Prostate gland (tissue), 2 donors: Measurements from ENCODE around the gene GBGT1. TPM values are rescaled to one million over a fixed set of nuclear protein-coding genes. Genes with fewer than 3 reads are reported as not detected.

Source experiments
- DNase-seq: peaks from one replicate; pipeline ENCODE4 v3.0.0-alpha.2; 2019; ENCODE audit warnings: low spot score
- H3K27ac ChIP-seq, 2 donors: fragments of 200-600 bp; sonication (generic); 2 replicates each; pipeline ENCODE4 v1.5.1; 2017 to 2019
- H3K27me3 ChIP-seq: fragments of 200-600 bp; sonication (generic); replicated peaks from 2 replicates; pipeline ENCODE4 v1.5.1; 2019; ENCODE audit not compliant: insufficient read depth
- H3K36me3 ChIP-seq, 2 donors: fragments of 200-600 bp; sonication (generic); 1 replicate in 1 of 2; 2 replicates in 1 of 2; pipeline versions ENCODE4 v1.5.1 to v1.8.1; 2017 to 2019
- H3K4me1 ChIP-seq: fragments of 200-600 bp; sonication (generic); replicated peaks from 2 replicates; pipeline ENCODE4 v1.5.1; 2019
- H3K4me3 ChIP-seq, 2 donors: fragments of 200-600 bp; sonication (generic); 2 replicates each; pipeline ENCODE4 v1.5.1; 2017 to 2019
- H3K9me3 ChIP-seq: fragments of 200-600 bp; sonication (generic); 2 replicates; pipeline ENCODE4 v1.5.1; 2017
- POLR2A ChIP-seq: fragments of 450-650 bp; IDR thresholded peaks from one replicate; pipeline ENCODE4 v1.6.1; 2016; ENCODE audit warnings: antibody characterized with exemption, mild to moderate bottlenecking
- POLR2AphosphoS5 ChIP-seq: sonication (generic); formaldehyde crosslinking; IDR thresholded peaks from one replicate; pipeline ENCODE4 v1.6.1; 2017; ENCODE audit warnings: antibody characterized with exemption
- WGBS: methylation state at CpG from one replicate; pipeline ENCODE4 v1.1.5; 2018; 5-methylcytosine and 5-hydroxymethylcytosine counted together
- intact Hi-C: fragments of 100-400 bp; cut with DNase I; formaldehyde crosslinking; loops from one replicate; pipeline ENCODE4 v1.14.2; 2022
- total RNA-seq, 2 donors: library from RNA; depleted of rRNA; stranded (reverse); fragments of >200 nt; gene quantifications; one replicate each; pipeline ENCODE4 v1.1.0, GENCODE V29; 2016
- TF ChIP-seq, protein P1 (sequence below), 4 experiments: fragments of 200-600 bp in 2 of 4; fragments of 450-650 bp in 2 of 4; sonication (generic) in 2 of 4; IDR thresholded peaks; 1 replicate in 3 of 4; 2 replicates in 1 of 4; pipeline ENCODE4 v1.5.1; 2016 to 2019; ENCODE audit warnings: antibody characterized with exemption in 4 of 4, mild to moderate bottlenecking in 2 of 4, moderate library complexity in 2 of 4

The GBGT1 gene
- total RNA-seq, 2 donors from 2014 or later, result 10.7 to 14.0 TPM

DNA sequence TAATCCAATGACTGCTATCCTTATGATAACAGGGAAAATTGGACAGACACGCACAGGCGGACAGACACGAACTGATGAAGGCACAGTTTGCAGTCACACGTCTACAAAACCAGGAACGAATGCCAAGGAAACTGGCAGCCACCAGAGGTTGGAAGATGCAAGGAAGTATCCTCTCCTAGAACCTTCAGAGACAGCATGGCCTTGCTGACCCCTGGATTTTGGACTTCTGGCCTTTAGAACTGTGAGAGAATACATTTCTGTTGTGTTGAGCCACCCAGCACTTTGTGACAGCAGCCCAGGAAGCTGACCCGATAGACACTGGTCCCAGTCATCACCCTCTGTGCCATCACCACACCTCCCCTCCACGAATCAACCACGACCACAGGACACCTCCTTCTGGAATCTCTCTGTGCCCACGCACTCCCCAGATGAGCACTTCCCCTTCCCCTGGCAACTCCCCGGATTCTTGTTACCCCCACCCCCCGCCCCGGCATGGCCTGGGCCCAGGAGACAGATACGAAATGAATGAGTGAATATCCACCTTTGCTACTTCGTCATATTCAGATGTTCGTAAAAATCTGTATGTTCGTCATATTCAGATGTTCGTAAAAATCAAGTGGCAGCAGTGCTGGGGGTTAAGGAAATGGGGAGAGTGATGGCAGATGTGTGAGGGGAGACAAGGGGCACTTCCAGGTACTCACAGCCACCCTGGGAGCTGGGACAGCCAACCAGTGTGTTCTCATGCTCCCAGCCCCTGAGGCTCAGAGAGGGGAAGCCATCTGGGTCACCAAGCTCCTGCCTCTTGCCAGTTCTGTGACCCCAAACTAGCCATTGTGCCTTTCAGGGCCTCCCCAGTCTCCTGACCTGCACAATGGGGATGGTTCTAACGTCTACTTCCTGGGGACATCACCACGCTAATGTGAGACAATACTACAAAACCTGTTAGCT lies 18.5 kb downstream of the GBGT1 start:
- Histone ChIP-seq H3K4me1 (peaks cover 9% of the 10 kb centered on the region), H3K36me3 (no peaks in the 10 kb centered on the region), H3K9me3 (no peaks in the 10 kb centered on the region), H3K4me3 (no peak overlapping the region), H3K27me3 (no peaks in the 10 kb centered on the region), H3K27ac (no peak overlapping the region)
- TF ChIP-seq, protein P1, sequence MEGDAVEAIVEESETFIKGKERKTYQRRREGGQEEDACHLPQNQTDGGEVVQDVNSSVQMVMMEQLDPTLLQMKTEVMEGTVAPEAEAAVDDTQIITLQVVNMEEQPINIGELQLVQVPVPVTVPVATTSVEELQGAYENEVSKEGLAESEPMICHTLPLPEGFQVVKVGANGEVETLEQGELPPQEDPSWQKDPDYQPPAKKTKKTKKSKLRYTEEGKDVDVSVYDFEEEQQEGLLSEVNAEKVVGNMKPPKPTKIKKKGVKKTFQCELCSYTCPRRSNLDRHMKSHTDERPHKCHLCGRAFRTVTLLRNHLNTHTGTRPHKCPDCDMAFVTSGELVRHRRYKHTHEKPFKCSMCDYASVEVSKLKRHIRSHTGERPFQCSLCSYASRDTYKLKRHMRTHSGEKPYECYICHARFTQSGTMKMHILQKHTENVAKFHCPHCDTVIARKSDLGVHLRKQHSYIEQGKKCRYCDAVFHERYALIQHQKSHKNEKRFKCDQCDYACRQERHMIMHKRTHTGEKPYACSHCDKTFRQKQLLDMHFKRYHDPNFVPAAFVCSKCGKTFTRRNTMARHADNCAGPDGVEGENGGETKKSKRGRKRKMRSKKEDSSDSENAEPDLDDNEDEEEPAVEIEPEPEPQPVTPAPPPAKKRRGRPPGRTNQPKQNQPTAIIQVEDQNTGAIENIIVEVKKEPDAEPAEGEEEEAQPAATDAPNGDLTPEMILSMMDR (IDR thresholded peaks at IDR 0.05), result no peak
- TF ChIP-seq POLR2A (no peak), POLR2AphosphoS5 (no peak)
- 60% methylated on average over 19 of the region's 19 CpGs for WGBS
- intact Hi-C loops, result loop anchor here (1.0 to 5.0 kb wide), 3 partner anchors 24 to 103 kb away; partner anchors contain the start of gene RALGDS
- DNase-seq, result no peak

DNA sequence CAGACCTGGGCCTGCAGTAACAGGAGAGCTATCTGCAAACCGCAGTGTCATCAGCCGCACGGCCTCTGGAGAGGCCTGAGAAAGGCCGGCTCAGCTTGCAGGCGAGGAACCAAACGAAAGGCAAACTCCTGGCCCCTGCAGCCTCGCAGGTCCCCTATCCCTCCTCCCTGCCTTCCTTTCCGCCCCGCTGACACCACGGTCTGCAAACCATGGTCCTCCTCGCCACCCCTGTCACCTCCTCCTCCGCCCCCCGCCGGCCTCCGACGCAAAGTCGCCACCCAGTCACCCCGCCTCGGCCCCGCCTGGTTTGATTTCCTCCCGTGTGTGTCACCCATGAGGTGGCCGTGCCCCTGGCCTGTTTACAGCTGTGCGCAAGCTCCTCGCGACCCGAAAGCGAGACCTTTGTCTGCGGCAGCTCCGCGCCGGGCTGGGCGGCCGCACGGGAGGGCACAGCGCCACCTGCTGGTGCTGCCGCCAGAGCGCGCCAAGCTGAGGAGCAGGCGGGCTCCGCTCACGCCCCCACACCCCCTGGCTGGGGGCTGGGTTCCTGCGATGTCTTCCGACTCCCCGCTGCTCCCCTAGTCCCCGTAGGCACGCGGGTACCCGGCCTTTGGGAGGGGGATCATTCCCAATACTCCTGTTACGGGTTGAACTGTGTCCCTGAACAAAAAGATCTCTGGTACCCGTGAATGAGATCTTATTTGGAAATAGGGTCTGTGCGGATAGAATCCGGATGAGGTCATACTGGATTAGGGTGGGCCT lies 19.4 kb downstream of the GBGT1 start:
- intact Hi-C loops, result loop anchor here (2.0 kb wide), 1 partner anchor 24 kb away; the partner anchor contains the start of gene RALGDS
- TF ChIP-seq POLR2AphosphoS5, result peak; percentile 55
- TF ChIP-seq, protein P1 (IDR thresholded peaks at IDR 0.05), result peak; percentile 96 to 99 (median 97)
- peak; percentile 40 for TF ChIP-seq POLR2A
- no peaks in the 10 kb centered on the region for H3K36me3 ChIP-seq
- H3K4me3 ChIP-seq, result peak overlapping the region; percentile 14 to 21
- peaks cover 9% of the 10 kb centered on the region for H3K4me1 ChIP-seq
- H3K27ac ChIP-seq, result no peak overlapping the region
- H3K27me3 ChIP-seq, result no peaks in the 10 kb centered on the region
- peak; percentile 47 for DNase-seq
- WGBS, result 10% methylated on average over 44 of the region's 52 CpGs
- H3K9me3 ChIP-seq, result no peaks in the 10 kb centered on the region

DNA sequence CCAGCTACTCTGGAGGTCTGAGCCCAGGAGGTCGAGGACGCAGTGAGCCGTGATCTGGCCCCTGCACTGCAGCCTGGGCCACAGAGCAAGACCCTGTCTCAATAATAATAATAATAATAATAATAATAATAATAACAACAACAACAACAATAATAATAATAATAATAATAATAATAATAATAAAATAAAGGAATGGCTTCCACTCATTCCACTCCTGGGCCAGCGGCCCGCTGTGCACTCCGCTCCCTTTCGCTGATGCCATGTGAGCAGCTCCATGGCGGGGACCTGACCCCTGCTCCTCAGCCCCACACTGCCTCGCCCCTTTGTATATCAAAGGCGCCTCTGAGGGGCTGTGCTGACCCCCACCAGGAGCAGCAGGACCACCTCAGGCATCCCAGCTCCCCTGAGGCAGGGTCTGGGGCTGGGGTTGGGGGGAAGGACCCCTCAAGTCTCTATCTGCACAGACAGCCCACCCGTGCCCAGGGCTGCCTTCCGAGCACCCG lies 20.0 kb downstream of the GBGT1 start:
- Histone ChIP-seq H3K4me1 (peaks cover 9% of the 10 kb centered on the region), H3K36me3 (no peaks in the 10 kb centered on the region), H3K27ac (no peak overlapping the region), H3K4me3 (peak overlapping the region in 1 of 2 donors; percentile 21), H3K27me3 (no peaks in the 10 kb centered on the region), H3K9me3 (no peaks in the 10 kb centered on the region)
- no peak for DNase-seq
- TF ChIP-seq POLR2AphosphoS5, result no peak
- TF ChIP-seq POLR2A, result no peak
- TF ChIP-seq, protein P1 (IDR thresholded peaks at IDR 0.05), result no peak
- 83% methylated on average over 13 of the region's 13 CpGs for WGBS
- intact Hi-C loops, result loop anchor here (2.0 kb wide), 1 partner anchor 23 kb away; the partner anchor contains the start of gene RALGDS

DNA sequence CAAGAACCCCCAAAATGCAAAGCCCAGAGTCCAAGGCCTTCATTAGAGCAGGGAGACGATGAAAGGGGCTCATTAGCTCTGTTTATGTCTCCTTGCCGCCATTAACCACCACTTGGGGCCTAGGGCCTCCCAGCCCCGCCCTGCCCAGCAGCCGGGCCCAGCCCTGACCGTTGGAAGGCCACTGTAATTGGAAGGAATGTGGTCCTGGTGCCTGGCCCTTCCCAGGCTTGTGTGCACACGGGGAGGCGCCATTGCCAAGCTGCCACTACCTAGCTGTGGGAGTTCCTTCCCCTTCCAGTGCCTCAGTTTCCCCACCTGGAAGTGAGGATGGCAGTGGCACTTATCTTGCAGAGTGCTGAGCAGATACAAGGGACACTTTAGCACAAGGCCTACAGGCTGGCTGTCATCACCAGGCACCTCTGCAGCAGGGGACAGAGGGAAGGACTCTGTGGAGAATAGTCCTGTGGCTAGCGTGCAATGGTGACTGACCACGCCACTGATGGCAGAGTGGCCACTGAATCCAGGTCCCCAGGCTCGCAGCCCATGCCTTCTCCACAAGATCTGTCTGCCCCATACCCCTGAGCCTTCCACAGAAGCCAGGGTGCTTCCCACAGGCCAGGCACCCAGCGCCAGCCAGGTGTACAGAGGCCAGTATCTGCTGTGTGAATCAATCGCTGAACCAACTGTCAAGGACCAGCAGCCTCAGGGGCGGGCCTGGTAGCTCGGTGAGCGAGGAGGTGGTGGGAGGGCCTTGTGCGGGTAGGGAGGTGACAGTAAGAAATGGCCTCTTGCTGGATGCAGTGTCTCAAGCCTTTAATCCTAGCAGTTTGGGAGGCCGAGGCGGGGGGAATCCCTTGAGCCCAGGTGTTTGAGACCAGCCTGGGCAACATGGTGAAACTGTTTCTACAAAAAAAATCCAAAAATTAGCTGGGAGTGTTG lies 20.8 kb downstream of the GBGT1 start:
- H3K4me1 ChIP-seq, result peaks cover 6% of the 10 kb centered on the region
- no peak for DNase-seq
- no peak overlapping the region for H3K27ac ChIP-seq
- no peaks in the 10 kb centered on the region for H3K9me3 ChIP-seq
- WGBS, result 76% methylated on average over 18 of the region's 18 CpGs
- no peak overlapping the region for H3K4me3 ChIP-seq
- H3K36me3 ChIP-seq, result no peaks in the 10 kb centered on the region
- no peaks in the 10 kb centered on the region for H3K27me3 ChIP-seq
- TF ChIP-seq POLR2A (no peak), POLR2AphosphoS5 (no peak)
- TF ChIP-seq, protein P1 (IDR thresholded peaks at IDR 0.05), result no peak
- intact Hi-C loops, result no loop called here
